Measurements from ENCODE around the gene NUFIP2.

The NUFIP2 gene

DNA sequence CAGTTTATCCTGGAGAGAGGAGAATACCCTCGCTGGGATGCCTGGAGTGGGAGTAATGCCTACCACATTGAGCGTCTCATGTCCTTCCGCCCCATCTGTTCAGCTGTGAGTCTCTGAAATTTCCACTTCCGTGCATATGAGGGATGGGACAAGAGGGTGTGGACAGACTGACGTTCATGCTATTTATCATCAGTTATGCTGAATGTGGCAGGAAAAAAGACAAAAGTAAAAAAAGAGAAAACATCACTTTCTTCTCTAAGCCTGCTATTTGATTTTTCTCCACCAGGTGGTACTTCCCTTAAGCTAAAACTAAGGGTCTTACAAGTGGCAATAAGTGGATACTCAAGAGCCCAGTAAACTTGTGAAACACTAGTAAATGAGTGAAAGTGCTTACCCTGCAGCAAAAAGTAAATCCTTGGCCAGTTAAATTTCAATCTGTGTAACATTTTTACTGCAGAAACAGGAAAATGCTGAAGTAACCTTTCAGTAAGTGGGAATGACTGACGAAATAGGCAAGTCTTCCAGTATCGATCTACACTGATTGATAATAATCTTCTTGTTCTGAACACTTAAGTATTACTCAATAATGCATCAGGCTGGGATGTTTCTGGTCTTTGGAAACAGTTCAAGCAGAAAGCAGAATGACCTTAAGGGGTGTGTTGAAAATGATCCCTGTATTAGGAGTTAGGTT lies 41.7 kb downstream of the NUFIP2 start:
- no peak for TF ChIP-seq ZFX (IDR thresholded peaks at IDR 0.05)
- TF ChIP-seq, protein P1, sequence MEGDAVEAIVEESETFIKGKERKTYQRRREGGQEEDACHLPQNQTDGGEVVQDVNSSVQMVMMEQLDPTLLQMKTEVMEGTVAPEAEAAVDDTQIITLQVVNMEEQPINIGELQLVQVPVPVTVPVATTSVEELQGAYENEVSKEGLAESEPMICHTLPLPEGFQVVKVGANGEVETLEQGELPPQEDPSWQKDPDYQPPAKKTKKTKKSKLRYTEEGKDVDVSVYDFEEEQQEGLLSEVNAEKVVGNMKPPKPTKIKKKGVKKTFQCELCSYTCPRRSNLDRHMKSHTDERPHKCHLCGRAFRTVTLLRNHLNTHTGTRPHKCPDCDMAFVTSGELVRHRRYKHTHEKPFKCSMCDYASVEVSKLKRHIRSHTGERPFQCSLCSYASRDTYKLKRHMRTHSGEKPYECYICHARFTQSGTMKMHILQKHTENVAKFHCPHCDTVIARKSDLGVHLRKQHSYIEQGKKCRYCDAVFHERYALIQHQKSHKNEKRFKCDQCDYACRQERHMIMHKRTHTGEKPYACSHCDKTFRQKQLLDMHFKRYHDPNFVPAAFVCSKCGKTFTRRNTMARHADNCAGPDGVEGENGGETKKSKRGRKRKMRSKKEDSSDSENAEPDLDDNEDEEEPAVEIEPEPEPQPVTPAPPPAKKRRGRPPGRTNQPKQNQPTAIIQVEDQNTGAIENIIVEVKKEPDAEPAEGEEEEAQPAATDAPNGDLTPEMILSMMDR (conservative IDR thresholded peaks at IDR 0.05), result peak; percentile 53
- H3K27ac ChIP-seq, result no peak overlapping the region

DNA sequence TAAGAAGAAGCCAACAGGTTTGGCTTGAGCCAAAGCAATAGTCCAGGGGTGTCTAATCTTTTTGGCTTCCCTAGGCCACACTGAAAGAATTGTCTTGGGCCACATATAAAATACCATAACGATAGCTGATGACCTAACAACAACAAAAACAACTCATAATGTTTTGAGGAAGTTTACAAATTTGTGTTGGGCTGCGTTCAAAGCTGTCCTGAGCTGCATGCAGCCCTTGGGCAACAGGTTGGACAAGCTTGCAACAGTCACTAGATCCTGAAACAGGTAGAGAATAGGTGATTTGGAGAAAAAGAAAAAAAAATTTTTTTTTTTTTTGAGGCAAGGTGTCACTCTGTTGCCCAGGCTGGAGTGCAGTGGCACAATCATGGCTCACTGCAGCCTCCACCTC lies 42.8 kb downstream of the NUFIP2 start:
- TF ChIP-seq ZFX (IDR thresholded peaks at IDR 0.05), result no peak
- TF ChIP-seq, protein P1 (conservative IDR thresholded peaks at IDR 0.05), result no peak
- H3K27ac ChIP-seq, result peak overlapping the region; percentile 54

DNA sequence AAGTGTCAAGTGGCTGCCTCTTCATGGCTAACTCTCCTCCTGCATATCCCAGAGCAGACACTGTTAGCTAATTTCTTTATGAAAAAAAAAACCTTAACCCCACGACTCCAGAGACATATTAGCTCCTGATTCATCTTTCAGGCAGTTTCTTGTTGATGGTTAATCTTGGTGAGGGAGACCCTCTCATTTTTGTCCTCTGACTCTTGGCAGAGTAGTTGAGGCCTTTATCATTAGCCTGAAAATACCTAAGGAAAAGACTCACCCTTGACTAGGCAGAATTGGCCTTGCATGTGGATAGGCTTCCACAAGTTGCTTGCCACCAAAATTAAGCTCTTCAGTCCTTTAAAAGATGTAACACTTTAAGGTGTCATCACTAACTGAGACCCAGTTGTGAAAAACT lies 43.3 kb downstream of the NUFIP2 start:
- no peak for TF ChIP-seq ZFX (IDR thresholded peaks at IDR 0.05)
- TF ChIP-seq, protein P1 (conservative IDR thresholded peaks at IDR 0.05), result no peak
- H3K27ac ChIP-seq, result no peak overlapping the region

DNA sequence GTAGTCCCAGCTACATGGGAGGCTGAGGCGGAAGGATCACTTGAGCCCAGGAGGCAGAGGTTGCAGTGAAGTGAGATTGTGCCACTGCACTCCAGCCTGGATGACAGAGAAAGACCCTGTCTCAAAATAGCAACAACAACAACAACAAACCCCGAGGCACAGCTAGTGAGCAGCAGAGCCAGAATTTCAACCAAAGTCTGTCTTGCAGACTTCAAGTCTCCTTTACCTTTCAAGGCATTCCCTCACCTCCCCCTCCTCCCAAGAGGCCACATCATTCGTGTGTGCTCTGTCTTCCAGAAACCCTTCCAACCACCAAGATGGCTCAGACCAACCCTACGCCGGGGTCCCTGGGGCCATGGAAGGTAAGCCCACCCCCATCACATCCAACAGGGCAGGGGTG lies 45.1 kb downstream of the NUFIP2 start:
- no peak overlapping the region for H3K27ac ChIP-seq

DNA sequence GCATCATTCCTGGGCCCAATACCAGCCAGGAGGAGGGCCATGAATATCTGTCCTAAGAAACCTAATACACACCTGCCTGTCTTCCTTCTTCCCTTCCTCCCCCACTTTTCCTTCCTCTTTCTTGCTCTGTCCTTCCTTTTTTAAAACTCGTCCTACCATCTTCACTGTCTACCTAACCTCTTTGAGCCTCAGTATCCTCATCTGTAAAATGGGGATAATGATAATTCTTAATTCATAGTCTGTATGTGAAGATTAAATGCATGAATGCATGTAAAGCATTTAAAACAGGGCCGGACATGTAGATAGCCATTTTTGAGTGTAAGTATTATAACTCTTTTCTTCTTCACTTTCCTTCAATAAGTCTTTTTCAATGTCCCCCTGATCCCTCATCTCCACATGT lies 46.7 kb downstream of the NUFIP2 start:
- TF ChIP-seq ZFX (IDR thresholded peaks at IDR 0.05), result no peak
- TF ChIP-seq, protein P1 (conservative IDR thresholded peaks at IDR 0.05), result no peak
- no peak overlapping the region for H3K27ac ChIP-seq

More for the DNA sequence above, 45.1 kb downstream of the NUFIP2 start:
- no peak for TF ChIP-seq ZFX (IDR thresholded peaks at IDR 0.05)
- TF ChIP-seq, protein P1 (conservative IDR thresholded peaks at IDR 0.05), result no peak

DNA sequence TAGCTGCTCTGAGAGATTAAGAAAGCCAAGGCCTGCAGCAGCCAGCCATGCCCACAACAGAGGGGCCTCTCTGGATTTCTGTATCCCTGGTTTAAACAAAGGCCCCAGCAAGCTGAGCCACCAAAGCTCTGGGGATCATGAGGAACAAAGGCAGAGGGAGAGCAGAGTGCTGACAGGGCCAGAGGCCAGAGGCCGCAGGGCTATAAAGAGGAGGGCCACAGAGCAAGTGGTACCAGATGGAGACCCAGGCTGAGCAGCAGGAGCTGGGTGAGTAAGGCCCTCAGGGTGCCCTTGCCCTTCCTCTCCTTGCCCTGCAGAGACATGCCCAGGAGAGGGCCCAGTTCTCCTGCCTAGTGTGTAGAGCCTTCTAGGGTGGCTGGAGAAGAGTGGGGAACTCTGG lies 47.3 kb downstream of the NUFIP2 start, which contains the start of gene CRYBA1:
Gene CRYBA1, plus strand, starts transcription at position 232 of the 400 bp plus-strand sequence. Its CDS starts 5 bp downstream, at position 237.
- TF ChIP-seq, protein P1 (conservative IDR thresholded peaks at IDR 0.05), result no peak
- TF ChIP-seq ZFX (IDR thresholded peaks at IDR 0.05), result no peak
- H3K27ac ChIP-seq, result no peak within 1 kb of the TSS

DNA sequence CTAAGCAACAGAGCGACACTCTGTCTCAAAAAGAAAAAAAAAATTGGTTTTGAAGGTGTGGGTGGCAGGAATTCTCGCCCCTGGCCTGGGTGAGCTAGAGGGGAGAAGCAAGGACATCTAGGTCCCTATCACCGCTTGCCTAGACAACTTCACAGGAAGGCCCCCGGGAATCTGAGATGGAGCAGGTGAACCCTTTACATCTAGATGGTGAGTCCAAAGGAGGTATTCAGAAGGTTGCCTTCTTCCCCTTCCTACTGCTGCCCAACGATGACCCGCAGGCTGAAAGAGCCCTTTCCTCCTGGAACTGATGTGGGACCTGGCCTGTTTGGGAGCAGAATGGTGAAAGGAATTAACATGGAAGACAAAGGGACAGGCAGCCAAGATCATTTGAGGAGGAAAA lies 48.5 kb downstream of the NUFIP2 start:
- TF ChIP-seq, protein P1 (conservative IDR thresholded peaks at IDR 0.05), result no peak
- no peak for TF ChIP-seq ZFX (IDR thresholded peaks at IDR 0.05)
- no peak overlapping the region for H3K27ac ChIP-seq
